SK-N-MC (cell line): ENCODE measurements around the gene KRT10.

Experiments
- EZH2 ChIP-seq: fragments of 200-600 bp; sonication (generic); IDR thresholded peaks from one replicate; pipeline ENCODE4 v1.6.1; 2017; ENCODE audit warnings: antibody characterized with exemption
- POLR2AphosphoS5 ChIP-seq: IDR thresholded peaks from 2 replicates; pipeline ENCODE4 v1.6.1; 2012; ENCODE audit warnings: mild to moderate bottlenecking, low read depth, low read length, borderline replicate concordance

DNA sequence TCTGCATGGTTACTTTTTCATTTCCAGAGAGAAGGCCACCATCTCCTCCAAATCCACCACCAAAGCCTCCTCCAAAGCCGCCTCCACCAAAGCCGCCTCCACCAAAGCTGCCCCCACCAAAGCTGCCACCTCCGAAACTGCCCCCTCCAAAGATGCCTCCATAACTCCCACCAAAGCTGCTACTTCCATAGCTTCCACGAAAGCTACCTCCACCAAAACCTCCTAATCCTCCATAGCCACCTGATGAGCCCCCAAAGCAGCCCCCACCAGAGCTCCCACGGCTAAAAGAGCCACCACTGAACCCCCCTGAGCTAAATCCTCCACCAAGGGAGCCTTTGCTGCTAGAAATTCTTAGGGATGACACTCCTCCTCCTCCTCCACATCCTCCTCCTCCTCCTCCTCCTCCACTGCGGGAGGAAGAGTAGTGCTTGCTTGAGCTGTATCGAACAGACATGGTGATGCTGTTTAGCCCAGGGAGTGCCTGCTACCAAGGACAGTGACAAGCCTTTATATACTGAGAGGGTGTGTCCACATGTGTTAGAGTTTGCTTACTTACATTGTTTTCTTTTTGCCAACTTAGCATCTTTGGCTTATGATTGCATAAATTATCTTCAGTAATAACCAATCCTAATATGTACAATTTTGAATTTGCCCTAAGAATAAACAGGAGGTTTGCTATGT is at the start of gene KRT10:
- TF ChIP-seq EZH2 (no peak), POLR2AphosphoS5 (no peak)
